Panc1 (cell line): ENCODE data around the gene TK2.

Experiments
- POLR2AphosphoS5 ChIP-seq: IDR thresholded peaks from 2 replicates; pipeline ENCODE4 v1.6.1; 2012; ENCODE audit warnings: mild to moderate bottlenecking, low read depth, low read length, moderate library complexity
- SIN3A ChIP-seq: IDR thresholded peaks from 2 replicates; pipeline ENCODE4 v1.6.1; 2012; ENCODE audit warnings: low read depth, mild to moderate bottlenecking, low read length, moderate library complexity, borderline replicate concordance; ENCODE audit not compliant: insufficient read depth
- TF ChIP-seq, protein P1 (sequence below): fragments of 450-650 bp; IDR thresholded peaks from 2 replicates; pipeline ENCODE4 v1.5.1; 2017; ENCODE audit warnings: mild to moderate bottlenecking
- TF ChIP-seq, protein P2 (sequence below), 2 experiments: IDR thresholded peaks; 2 replicates each; pipeline ENCODE4 v1.6.1; 2011 to 2012; ENCODE audit warnings: low read depth in 2 of 2, control low read depth in 1 of 2, low read length in 1 of 2, mild to moderate bottlenecking in 1 of 2, moderate library complexity in 1 of 2; ENCODE audit not compliant: insufficient read depth in 1 of 2

DNA sequence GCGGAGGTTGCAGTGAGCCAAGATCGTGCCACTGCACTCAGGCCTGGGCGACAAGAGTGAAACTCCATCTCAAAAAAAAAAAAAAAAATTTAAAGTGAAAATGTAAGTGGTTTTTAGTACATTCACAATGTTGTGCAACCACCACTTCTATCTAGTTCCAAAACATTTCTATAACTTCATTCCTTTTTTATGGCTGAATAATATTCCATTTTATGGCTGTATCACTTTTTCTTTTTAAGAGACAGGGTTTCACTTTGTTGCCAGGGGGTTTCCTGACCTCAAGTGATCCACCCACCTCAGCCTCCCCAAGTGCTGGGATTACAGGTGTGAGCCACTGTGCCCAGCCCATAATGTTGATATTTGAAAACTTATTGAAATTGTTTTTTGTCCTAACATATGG is 42.9 kb upstream of the TK2 start:
- TF ChIP-seq, protein P1, sequence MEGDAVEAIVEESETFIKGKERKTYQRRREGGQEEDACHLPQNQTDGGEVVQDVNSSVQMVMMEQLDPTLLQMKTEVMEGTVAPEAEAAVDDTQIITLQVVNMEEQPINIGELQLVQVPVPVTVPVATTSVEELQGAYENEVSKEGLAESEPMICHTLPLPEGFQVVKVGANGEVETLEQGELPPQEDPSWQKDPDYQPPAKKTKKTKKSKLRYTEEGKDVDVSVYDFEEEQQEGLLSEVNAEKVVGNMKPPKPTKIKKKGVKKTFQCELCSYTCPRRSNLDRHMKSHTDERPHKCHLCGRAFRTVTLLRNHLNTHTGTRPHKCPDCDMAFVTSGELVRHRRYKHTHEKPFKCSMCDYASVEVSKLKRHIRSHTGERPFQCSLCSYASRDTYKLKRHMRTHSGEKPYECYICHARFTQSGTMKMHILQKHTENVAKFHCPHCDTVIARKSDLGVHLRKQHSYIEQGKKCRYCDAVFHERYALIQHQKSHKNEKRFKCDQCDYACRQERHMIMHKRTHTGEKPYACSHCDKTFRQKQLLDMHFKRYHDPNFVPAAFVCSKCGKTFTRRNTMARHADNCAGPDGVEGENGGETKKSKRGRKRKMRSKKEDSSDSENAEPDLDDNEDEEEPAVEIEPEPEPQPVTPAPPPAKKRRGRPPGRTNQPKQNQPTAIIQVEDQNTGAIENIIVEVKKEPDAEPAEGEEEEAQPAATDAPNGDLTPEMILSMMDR: no peak
- TF ChIP-seq, protein P2, sequence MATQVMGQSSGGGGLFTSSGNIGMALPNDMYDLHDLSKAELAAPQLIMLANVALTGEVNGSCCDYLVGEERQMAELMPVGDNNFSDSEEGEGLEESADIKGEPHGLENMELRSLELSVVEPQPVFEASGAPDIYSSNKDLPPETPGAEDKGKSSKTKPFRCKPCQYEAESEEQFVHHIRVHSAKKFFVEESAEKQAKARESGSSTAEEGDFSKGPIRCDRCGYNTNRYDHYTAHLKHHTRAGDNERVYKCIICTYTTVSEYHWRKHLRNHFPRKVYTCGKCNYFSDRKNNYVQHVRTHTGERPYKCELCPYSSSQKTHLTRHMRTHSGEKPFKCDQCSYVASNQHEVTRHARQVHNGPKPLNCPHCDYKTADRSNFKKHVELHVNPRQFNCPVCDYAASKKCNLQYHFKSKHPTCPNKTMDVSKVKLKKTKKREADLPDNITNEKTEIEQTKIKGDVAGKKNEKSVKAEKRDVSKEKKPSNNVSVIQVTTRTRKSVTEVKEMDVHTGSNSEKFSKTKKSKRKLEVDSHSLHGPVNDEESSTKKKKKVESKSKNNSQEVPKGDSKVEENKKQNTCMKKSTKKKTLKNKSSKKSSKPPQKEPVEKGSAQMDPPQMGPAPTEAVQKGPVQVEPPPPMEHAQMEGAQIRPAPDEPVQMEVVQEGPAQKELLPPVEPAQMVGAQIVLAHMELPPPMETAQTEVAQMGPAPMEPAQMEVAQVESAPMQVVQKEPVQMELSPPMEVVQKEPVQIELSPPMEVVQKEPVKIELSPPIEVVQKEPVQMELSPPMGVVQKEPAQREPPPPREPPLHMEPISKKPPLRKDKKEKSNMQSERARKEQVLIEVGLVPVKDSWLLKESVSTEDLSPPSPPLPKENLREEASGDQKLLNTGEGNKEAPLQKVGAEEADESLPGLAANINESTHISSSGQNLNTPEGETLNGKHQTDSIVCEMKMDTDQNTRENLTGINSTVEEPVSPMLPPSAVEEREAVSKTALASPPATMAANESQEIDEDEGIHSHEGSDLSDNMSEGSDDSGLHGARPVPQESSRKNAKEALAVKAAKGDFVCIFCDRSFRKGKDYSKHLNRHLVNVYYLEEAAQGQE (IDR thresholded peaks at IDR 0.05; ENCODE audit: insufficient read depth in 1 of 2, low read depth in 2 of 2, low read length in 1 of 2): no peak
- TF ChIP-seq POLR2AphosphoS5: no peak
- no peak for TF ChIP-seq SIN3A
